Measurements from ENCODE around the gene PRKCQ.

PRKCQ gene

DNA sequence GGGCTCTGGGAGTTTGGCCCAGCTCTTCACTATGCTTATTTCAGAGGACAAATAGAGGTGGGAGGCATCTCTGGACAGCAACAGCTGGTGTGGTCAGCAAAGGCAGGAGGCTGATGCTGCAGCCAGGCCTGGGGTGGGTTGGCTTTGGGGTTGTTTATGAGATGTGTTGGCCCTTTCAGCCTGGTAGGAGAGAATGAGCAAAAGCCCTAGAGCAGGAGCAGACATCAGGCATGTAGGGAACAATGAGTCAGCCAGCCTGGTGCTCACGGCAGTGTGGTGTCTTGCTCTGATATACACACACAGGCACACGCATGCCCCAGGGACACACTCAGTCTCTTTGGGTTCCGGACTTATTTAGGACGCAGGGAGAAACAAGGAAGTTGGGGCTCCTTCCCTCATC, 157.1 kb downstream of the PRKCQ start:
- Histone ChIP-seq H3K9me3 (no peaks in the 10 kb centered on the region), H3K36me3 (no peaks in the 10 kb centered on the region), H3K4me1 (no peaks in the 10 kb centered on the region), H3K4me3 (ENCODE audit: low read depth, low read length) (no peak overlapping the region), H3K27me3 (peaks cover 3% of the 10 kb centered on the region)
- TF ChIP-seq CTCF (IDR thresholded peaks at IDR 0.05; ENCODE audit: low read depth, low read length) = no peak
- no peak for DNase-seq

GRCh38 chr10:6418613-6419216, 161.4 kb downstream of the PRKCQ start:
- no peak overlapping the region for H3K4me3 ChIP-seq (ENCODE audit: low read depth, low read length)
- no peaks in the 10 kb centered on the region for H3K9me3 ChIP-seq
- peaks cover 9% of the 10 kb centered on the region for H3K27me3 ChIP-seq
- no peak for DNase-seq
- H3K4me1 ChIP-seq = no peaks in the 10 kb centered on the region
- H3K36me3 ChIP-seq = no peaks in the 10 kb centered on the region
- no peak for TF ChIP-seq CTCF (IDR thresholded peaks at IDR 0.05; ENCODE audit: low read depth, low read length)

DNA sequence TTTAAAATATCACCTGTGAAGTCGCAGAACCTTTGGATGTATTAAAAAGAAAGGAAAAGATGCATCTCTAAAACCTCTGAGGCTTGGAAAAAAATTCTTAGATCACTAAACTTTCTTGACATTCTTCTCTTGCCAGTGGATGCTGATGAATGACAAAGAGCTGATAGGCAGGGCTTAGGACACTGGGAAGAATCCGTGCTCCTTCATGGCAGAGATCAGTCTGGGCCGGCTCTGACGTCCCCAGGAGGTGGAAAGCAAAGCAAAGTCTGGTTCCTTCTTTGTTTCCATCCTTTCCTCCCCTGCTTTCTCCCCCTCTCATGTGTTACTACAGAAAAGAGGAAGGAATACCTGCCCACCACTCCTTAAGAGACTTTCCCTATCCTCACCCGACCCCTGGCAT, 161.9 kb downstream of the PRKCQ start:
- H3K27me3 ChIP-seq = peaks cover 9% of the 10 kb centered on the region
- H3K4me3 ChIP-seq (ENCODE audit: low read depth, low read length) = no peak overlapping the region
- H3K4me1 ChIP-seq = no peaks in the 10 kb centered on the region
- TF ChIP-seq CTCF (IDR thresholded peaks at IDR 0.05; ENCODE audit: low read depth, low read length) = no peak
- H3K9me3 ChIP-seq = no peaks in the 10 kb centered on the region
- no peaks in the 10 kb centered on the region for H3K36me3 ChIP-seq
- DNase-seq = no peak

GRCh38 chr10:6416892-6417512, 163.1 kb downstream of the PRKCQ start:
- Histone ChIP-seq H3K4me3 (ENCODE audit: low read depth, low read length) (no peak overlapping the region), H3K4me1 (no peaks in the 10 kb centered on the region), H3K36me3 (no peaks in the 10 kb centered on the region), H3K27me3 (peaks cover 9% of the 10 kb centered on the region), H3K9me3 (no peaks in the 10 kb centered on the region)
- DNase-seq = no peak
- TF ChIP-seq CTCF (IDR thresholded peaks at IDR 0.05; ENCODE audit: low read depth, low read length) = peak; percentile 60

DNA sequence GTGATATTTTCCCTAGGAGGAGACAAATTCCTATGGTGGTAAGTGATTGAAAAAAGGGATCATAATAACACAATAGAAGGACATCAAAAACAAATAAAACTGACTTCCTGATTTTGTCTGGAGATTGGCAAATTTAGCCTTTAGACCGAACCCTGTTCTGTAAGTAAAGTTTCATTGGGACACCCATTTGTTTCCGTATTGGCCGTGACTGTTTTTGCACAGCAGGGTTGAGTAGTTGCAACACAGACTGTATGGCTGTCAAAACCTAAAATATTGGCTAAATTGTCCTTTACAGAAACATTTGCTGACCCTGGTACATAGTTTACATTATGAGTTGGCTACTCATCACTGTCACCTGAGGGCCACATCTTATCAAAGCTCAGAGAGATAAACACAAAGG, 168.6 kb downstream of the PRKCQ start:
- Histone ChIP-seq H3K36me3 (no peaks in the 10 kb centered on the region), H3K4me1 (no peaks in the 10 kb centered on the region), H3K9me3 (no peaks in the 10 kb centered on the region), H3K4me3 (ENCODE audit: low read depth, low read length) (no peak overlapping the region), H3K27me3 (no peaks in the 10 kb centered on the region)
- DNase-seq = no peak
- TF ChIP-seq CTCF (IDR thresholded peaks at IDR 0.05; ENCODE audit: low read depth, low read length) = no peak

DNA sequence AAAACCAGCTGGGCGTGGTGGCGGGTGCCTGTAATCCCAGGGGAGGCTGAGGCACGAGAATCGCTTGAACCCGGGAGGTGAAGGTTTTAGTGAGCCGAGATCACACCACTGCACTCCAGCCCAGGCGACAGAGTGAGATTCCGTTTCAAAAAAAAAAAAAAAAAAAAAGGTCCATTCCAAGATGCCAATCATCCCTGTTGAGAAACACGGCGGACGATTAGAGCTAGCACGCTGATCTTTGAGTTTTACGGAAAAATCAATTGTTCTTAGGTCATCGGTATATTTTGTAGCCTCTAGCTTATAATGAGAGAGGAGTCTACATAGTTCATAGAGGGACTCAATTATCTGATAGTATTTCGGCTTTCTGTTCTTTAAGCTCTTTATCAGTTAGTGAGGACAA, 169.2 kb downstream of the PRKCQ start:
- DNase-seq = no peak
- H3K9me3 ChIP-seq = no peaks in the 10 kb centered on the region
- no peak for TF ChIP-seq CTCF (IDR thresholded peaks at IDR 0.05; ENCODE audit: low read depth, low read length)
- H3K4me3 ChIP-seq (ENCODE audit: low read depth, low read length) = no peak overlapping the region
- H3K27me3 ChIP-seq = no peaks in the 10 kb centered on the region
- no peaks in the 10 kb centered on the region for H3K4me1 ChIP-seq
- no peaks in the 10 kb centered on the region for H3K36me3 ChIP-seq
